Suprapubic skin (tissue), 4 donors: ENCODE data around the gene HORMAD2. TPM values are rescaled to one million over a fixed set of nuclear protein-coding genes. Genes with fewer than 3 reads are reported as not detected.

Experiments used
- DNase-seq, 2 donors: peaks; one replicate each; pipeline ENCODE4 v3.0.0-alpha.2; 2019; ENCODE audit warnings: low spot score in 2 of 2
- H3K27ac ChIP-seq: fragments of 200-600 bp; sonication (generic); one replicate; pipeline ENCODE4 v1.5.1; 2019
- H3K27me3 ChIP-seq: fragments of 200-600 bp; sonication (generic); one replicate; pipeline ENCODE4 v1.5.1; 2019
- H3K36me3 ChIP-seq: fragments of 200-600 bp; sonication (generic); one replicate; pipeline ENCODE4 v1.5.1; 2019
- H3K4me1 ChIP-seq: fragments of 200-600 bp; sonication (generic); one replicate; pipeline ENCODE4 v1.5.1; 2019
- H3K4me3 ChIP-seq: fragments of 200-600 bp; sonication (generic); one replicate; pipeline ENCODE4 v1.5.1; 2019; ENCODE audit warnings: mild to moderate bottlenecking
- H3K9me3 ChIP-seq: fragments of 200-600 bp; sonication (generic); one replicate; pipeline ENCODE4 v1.5.1; 2019
- CTCF ChIP-seq, 2 donors: fragments of 200-600 bp in 1 of 2; fragments of 450-650 bp in 1 of 2; sonication (generic) in 1 of 2; IDR thresholded peaks; one replicate each; pipeline ENCODE4 v1.5.1; 2016 to 2019; ENCODE audit warnings: antibody characterized with exemption in 2 of 2, mild to moderate bottlenecking in 1 of 2, moderate library complexity in 1 of 2
- EP300 ChIP-seq: sonication (generic); formaldehyde crosslinking; IDR thresholded peaks from one replicate; pipeline ENCODE4 v1.6.1; 2017; ENCODE audit warnings: antibody characterized with exemption
- POLR2A ChIP-seq, 2 donors: fragments of 450-650 bp; IDR thresholded peaks; one replicate each; pipeline ENCODE4 v1.6.1; 2017; ENCODE audit warnings: antibody characterized with exemption in 2 of 2, mild to moderate bottlenecking in 2 of 2, moderate library complexity in 2 of 2
- POLR2AphosphoS5 ChIP-seq, 3 donors: sonication (generic); formaldehyde crosslinking; IDR thresholded peaks; one replicate each; pipeline ENCODE4 v1.6.1; 2017; ENCODE audit warnings: antibody characterized with exemption in 3 of 3
- WGBS: methylation state at CpG from one replicate; pipeline ENCODE4 v1.1.5; 2018; 5-methylcytosine and 5-hydroxymethylcytosine counted together
- total RNA-seq, 4 donors: library from RNA; depleted of rRNA; stranded (reverse); fragments of >200 nt; gene quantifications; one replicate each; pipeline ENCODE4 v1.1.0, GENCODE V29; 2016

The HORMAD2 gene, protein sequence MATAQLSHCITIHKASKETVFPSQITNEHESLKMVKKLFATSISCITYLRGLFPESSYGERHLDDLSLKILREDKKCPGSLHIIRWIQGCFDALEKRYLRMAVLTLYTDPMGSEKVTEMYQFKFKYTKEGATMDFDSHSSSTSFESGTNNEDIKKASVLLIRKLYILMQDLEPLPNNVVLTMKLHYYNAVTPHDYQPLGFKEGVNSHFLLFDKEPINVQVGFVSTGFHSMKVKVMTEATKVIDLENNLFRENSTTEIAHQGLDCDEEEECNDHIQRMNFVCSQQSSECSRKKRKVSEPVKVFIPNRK
- total RNA-seq = not detected

DNA sequence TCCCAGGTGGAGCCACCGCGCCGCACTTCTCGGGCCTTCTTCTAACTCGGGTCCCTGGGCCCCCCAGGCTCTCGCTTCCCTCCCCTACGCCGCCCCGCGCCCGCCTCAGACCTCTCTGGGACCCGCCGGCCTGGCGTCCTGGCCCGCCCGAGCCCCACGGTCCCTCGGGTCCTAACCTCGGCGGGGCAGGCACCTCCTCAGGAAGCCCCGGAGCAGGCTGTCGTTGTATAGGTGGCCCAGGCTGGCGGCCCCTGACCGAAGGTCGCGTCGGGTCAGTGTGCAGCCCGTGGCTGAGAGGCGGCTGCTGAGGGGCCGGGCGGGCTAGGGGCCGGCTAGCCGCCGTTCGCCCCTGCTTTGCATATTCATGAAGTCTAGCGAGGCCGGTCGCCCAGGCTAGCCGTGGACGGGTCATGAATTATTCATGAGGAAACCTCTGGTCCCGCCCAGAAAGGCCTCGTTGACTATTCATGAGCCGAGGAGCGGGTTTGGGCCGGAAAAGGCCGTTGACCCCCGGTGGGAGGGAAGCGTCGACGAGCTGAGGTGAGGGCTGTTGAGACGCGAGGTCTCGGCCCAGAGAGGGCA is at the start of gene HORMAD2:
Gene HORMAD2 (plus strand): TSS at position 513 of the 582 bp plus-strand sequence. CDS start 13,489 bp downstream, outside the sequence.
- TF ChIP-seq EP300 = no peak
- no peak for TF ChIP-seq POLR2A (IDR thresholded peaks at IDR 0.05)
- TF ChIP-seq POLR2AphosphoS5 (IDR thresholded peaks at IDR 0.05) = no peak
- TF ChIP-seq CTCF (IDR thresholded peaks at IDR 0.05) = no peak
- WGBS = 54% methylated on average over 46 of the region's 53 CpGs
- no peaks in the 10 kb centered on the region for H3K4me1 ChIP-seq
- no peak within 1 kb of the TSS for H3K27ac ChIP-seq
- peak within 1 kb of the TSS; percentile 27 for H3K4me3 ChIP-seq
- no peaks in the 10 kb centered on the region for H3K36me3 ChIP-seq
- DNase-seq = peak in 1 of 2 donors; percentile 62
- H3K9me3 ChIP-seq = no peaks in the 10 kb centered on the region
- peaks cover 5% of the 10 kb centered on the region for H3K27me3 ChIP-seq

GRCh38 chr22:30031328-30031727 is 48.9 kb upstream of the HORMAD2 start:
- Histone ChIP-seq H3K4me1 (peaks cover 2% of the 10 kb centered on the region), H3K27me3 (no peaks in the 10 kb centered on the region), H3K27ac (no peak overlapping the region), H3K9me3 (no peaks in the 10 kb centered on the region), H3K36me3 (peaks cover 21% of the 10 kb centered on the region), H3K4me3 (no peak overlapping the region)
- TF ChIP-seq POLR2AphosphoS5 (IDR thresholded peaks at IDR 0.05) = no peak
- no peak for TF ChIP-seq EP300
- no peak for TF ChIP-seq POLR2A (IDR thresholded peaks at IDR 0.05)
- TF ChIP-seq CTCF (IDR thresholded peaks at IDR 0.05) = no peak
- DNase-seq = no peak
- 95% methylated on average over 3 of the region's 3 CpGs for WGBS

DNA sequence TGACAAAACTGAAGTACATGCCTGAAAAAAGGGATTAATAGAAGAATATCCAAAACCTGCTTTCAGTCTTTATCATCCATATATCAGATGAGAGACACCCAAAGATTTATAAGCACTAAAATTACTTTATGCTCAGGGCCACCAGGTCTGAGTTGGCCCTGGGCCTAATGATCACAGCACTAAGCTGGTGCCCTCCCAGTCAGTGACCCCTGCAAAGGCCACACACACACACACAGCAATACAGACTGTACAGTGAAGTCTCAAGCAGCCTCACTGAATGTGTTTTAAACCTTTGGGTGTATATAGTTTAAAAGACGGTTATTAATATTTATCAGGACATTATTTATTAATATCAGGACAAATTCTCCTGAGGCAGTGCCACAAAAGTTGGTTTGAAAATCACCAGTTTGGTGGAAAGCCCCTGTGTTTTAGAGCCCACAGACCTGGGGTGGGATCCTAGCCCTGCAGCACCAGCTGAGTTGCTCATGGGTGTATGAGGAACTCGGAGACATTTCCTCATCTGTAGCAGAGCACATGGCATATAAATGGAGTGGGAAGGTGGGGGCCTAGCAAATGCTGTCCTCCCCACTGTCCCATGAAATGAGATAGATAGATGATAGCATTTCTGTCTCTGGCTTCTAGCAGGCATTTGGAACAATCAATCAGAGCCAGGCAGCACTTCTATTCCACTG is 48.4 kb upstream of the HORMAD2 start:
- Histone ChIP-seq H3K9me3 (no peaks in the 10 kb centered on the region), H3K4me1 (peaks cover 5% of the 10 kb centered on the region), H3K27me3 (no peaks in the 10 kb centered on the region), H3K4me3 (no peak overlapping the region), H3K27ac (no peak overlapping the region), H3K36me3 (peaks cover 15% of the 10 kb centered on the region)
- TF ChIP-seq CTCF (IDR thresholded peaks at IDR 0.05) (no peak), EP300 (no peak), POLR2A (IDR thresholded peaks at IDR 0.05) (no peak), POLR2AphosphoS5 (IDR thresholded peaks at IDR 0.05) (no peak)
- WGBS = 87% methylated on average over 2 of the region's 2 CpGs
- no peak for DNase-seq

- Histone ChIP-seq H3K36me3 (peaks cover 6% of the 10 kb centered on the region), H3K4me1 (peaks cover 5% of the 10 kb centered on the region), H3K27ac (no peak overlapping the region), H3K4me3 (no peak overlapping the region), H3K9me3 (no peaks in the 10 kb centered on the region), H3K27me3 (no peaks in the 10 kb centered on the region)
- no peak for TF ChIP-seq EP300
- no peak for TF ChIP-seq POLR2AphosphoS5 (IDR thresholded peaks at IDR 0.05)
- no peak for TF ChIP-seq POLR2A (IDR thresholded peaks at IDR 0.05)
- no peak for TF ChIP-seq CTCF (IDR thresholded peaks at IDR 0.05)
- DNase-seq = no peak
- WGBS = 82% methylated on average over 4 of the region's 4 CpGs
These were observed 47.1 kb upstream of the HORMAD2 start for GRCh38 chr22:30033137-30033536.

DNA sequence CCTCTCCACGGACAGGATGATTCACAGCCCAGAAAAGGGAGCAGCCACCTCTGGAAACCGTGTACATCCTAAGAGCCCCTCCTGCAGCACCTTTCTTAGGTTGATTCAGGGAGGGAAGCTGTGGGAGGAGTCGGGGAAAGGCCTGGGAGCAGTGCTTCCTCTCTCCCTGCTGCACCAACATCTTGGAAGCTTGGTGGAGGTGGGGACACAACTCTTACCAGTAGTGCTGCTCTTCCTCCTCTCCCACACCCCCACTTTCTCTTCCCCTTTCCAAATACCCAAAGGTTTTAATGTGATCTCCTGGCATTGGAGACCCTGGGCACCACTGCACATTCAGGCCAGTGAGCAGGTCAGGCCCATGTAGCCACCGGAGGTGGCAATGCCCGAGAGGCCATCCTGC is 46.4 kb upstream of the HORMAD2 start:
- TF ChIP-seq CTCF (IDR thresholded peaks at IDR 0.05) (no peak), POLR2A (IDR thresholded peaks at IDR 0.05) (no peak), EP300 (no peak), POLR2AphosphoS5 (IDR thresholded peaks at IDR 0.05) (no peak)
- Histone ChIP-seq H3K27me3 (no peaks in the 10 kb centered on the region), H3K36me3 (no peaks in the 10 kb centered on the region), H3K4me1 (peaks cover 11% of the 10 kb centered on the region), H3K4me3 (no peak overlapping the region), H3K9me3 (no peaks in the 10 kb centered on the region), H3K27ac (no peak overlapping the region)
- DNase-seq = no peak
- WGBS = 64% methylated on average over 5 of the region's 5 CpGs
